H1 (cell line): ENCODE results near the gene HTN1.
"Not testable (repeated sequence)": the region's sequence is repeated elsewhere in the genome, so short reads cannot be mapped to it uniquely, and the experiment has no call there.

Source experiments
- CTCF ChIP-seq, 3 experiments: IDR thresholded peaks; 1 replicate in 2 of 3; 2 replicates in 1 of 3; pipeline versions ENCODE4 v1.5.1 to v1.6.1; 2011; ENCODE audit warnings: low read length in 3 of 3, mild to moderate bottlenecking in 3 of 3, inconsistent platforms in 2 of 3, low read depth in 1 of 3, moderate library complexity in 1 of 3; ENCODE audit not compliant: insufficient read depth in 1 of 3; ENCODE audit errors: control extremely low read depth in 1 of 3
- TAF1 ChIP-seq: IDR thresholded peaks from 2 replicates; pipeline ENCODE4 v1.6.1; 2011; ENCODE audit warnings: mild to moderate bottlenecking, low read depth, low read length

DNA sequence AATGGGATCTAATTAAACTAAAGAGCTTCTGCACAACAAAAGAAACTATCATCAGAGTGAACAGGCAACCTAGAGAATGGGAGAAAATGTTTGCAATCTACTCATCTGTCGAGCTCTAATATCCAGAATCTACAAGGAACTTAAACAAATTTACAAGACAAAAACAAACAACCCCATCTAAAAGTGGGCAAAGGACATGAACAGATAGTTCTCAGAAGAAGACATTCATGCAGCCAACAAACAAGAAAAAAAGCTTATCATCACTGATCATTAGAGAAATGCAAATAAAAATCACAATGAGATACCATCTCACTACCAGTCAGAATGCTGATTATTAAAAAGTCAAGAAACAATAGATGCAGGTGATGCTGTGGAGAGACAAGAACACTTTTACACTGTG is 6.3 kb downstream of the HTN1 start:
- TF ChIP-seq CTCF (IDR thresholded peaks at IDR 0.05; ENCODE audit: control extremely low read depth in 1 of 3, insufficient read depth in 1 of 3, low read depth in 1 of 3, low read length in 3 of 3); TAF1: not testable (repeated sequence)
